ENCODE measurements around the gene MID1IP1. TPM values are rescaled to one million over a fixed set of nuclear protein-coding genes. Genes with fewer than 3 reads are reported as not detected.

Gene MID1IP1
- polyA plus RNA-seq, 1 donor (not counting 4 experiments of a cell fraction or from before 2014, with no cell fraction given): 45.4 TPM

DNA sequence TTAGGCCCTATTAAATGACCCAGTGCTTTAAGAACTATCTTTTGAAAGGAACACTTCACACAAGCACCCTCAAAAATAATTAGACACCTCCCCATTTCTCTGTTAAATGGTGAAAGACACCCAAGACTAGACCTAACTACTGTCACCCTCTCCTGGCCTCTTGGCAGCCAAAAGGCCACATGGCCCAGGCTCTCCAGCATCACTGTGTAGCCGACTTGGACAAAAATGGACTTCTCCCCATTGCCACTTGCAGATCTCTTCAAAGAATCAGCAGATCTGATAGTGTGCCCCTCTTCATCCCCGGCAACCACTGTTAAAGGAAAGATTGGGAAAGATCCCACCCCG lies 2.0 kb downstream of the MID1IP1 start:
- Histone ChIP-seq H3K9me1 (ENCODE audit: control insufficient read depth, extremely low read depth, insufficient read depth, low read length) (no peaks in the 10 kb centered on the region), H2AFZ (ENCODE audit: control insufficient read depth, low read length) (no peak overlapping the region), H3K27ac (ENCODE audit: control insufficient read depth, insufficient read depth, low read length) (peak overlapping the region; percentile 85), H3K4me3 (ENCODE audit: control insufficient read depth in 2 of 3, extremely low read depth in 1 of 3, insufficient read depth in 2 of 3, low read depth in 1 of 3, low read length in 3 of 3) (peak overlapping the region; percentile 62 to 73 (median 64)), H3K79me2 (ENCODE audit: control insufficient read depth, insufficient read depth, low read length) (peaks cover 31% of the 10 kb centered on the region), H3K9ac (ENCODE audit: control insufficient read depth, extremely low read depth, insufficient read depth, low read length) (peak overlapping the region; percentile 90), H3K4me2 (ENCODE audit: control insufficient read depth, extremely low read depth, insufficient read depth, low read depth, low read length) (peak overlapping the region; percentile 65), H3K27me3 (ENCODE audit: control insufficient read depth, extremely low read depth, insufficient read depth, low read length) (no peaks in the 10 kb centered on the region), H4K20me1 (ENCODE audit: control insufficient read depth, extremely low read depth, insufficient read depth, low read length) (no peaks in the 10 kb centered on the region), H3K9me3 (ENCODE audit: control insufficient read depth, low read depth, low read length) (peaks cover 3% of the 10 kb centered on the region), H3K36me3 (ENCODE audit: control insufficient read depth in 2 of 2, extremely low read depth in 1 of 2, insufficient read depth in 2 of 2, low read length in 2 of 2) (peaks cover 0 to 2% of the 10 kb centered on the region in 2 experiments), H3K4me1 (ENCODE audit: control insufficient read depth, extremely low read depth, insufficient read depth, low read length) (peaks cover 6% of the 10 kb centered on the region)
- DNase-seq (ENCODE audit: low read depth, low spot score) (no peak), FAIRE-seq (no peak)
- TF ChIP-seq, protein P1, sequence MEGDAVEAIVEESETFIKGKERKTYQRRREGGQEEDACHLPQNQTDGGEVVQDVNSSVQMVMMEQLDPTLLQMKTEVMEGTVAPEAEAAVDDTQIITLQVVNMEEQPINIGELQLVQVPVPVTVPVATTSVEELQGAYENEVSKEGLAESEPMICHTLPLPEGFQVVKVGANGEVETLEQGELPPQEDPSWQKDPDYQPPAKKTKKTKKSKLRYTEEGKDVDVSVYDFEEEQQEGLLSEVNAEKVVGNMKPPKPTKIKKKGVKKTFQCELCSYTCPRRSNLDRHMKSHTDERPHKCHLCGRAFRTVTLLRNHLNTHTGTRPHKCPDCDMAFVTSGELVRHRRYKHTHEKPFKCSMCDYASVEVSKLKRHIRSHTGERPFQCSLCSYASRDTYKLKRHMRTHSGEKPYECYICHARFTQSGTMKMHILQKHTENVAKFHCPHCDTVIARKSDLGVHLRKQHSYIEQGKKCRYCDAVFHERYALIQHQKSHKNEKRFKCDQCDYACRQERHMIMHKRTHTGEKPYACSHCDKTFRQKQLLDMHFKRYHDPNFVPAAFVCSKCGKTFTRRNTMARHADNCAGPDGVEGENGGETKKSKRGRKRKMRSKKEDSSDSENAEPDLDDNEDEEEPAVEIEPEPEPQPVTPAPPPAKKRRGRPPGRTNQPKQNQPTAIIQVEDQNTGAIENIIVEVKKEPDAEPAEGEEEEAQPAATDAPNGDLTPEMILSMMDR (optimal IDR thresholded peaks at IDR 0.05 in 1 of 3, IDR thresholded peaks at IDR 0.05 in 1 of 3, conservative IDR thresholded peaks at IDR 0.05 in 1 of 3; ENCODE audit: extremely low read depth in 1 of 3, insufficient read depth in 2 of 3, low read length in 3 of 3): no peak
- no peak for TF ChIP-seq EZH2 (IDR thresholded peaks at IDR 0.05; ENCODE audit: low read length)
- dilution Hi-C loops (cut with MboI; ENCODE audit: extremely low pct_ligation_motif_present, low sequenced_read_pairs): no loop called here

DNA sequence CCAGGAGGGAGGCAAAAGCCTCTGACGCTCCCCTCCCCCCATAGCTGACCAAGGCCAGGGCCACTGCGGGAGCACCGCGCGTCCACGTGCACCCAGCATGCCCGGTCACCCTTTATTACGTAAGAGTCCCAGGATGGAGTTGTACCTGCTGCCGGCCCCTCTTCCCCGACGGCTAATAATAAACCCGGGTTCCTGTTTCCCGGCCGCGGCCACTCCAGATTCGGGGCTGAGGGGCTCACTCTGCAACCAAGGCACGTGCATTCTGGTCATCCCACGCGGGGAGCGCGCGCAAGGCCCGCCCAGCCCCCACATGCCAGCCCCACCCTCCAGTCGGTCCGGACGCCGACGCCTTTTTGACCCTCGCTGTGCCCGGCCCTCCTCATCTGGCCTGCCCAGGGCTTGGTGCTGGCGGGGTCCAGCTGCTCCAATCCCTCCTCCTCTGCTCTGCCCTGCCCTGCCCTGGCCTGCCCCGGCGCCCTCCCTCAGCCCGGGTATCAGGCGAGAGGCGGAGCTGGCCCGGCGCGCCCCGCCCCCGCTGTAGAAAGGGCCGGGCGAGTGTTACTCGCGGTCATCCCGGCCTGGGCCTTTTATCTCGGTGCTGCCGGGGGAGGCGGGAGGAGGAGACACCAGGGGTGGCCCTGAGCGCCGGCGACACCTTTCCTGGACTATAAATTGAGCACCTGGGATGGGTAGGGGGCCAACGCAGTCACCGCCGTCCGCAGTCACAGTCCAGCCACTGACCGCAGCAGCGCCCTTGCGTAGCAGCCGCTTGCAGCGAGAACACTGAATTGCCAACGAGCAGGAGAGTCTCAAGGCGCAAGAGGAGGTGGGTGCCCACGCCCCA lies 2.6 kb downstream of the MID1IP1 start:
- DNase-seq (ENCODE audit: low read depth, low spot score): no peak
- Histone ChIP-seq H4K20me1 (ENCODE audit: control insufficient read depth, extremely low read depth, insufficient read depth, low read length) (no peaks in the 10 kb centered on the region), H3K9ac (ENCODE audit: control insufficient read depth, extremely low read depth, insufficient read depth, low read length) (peak overlapping the region; percentile 90), H3K9me1 (ENCODE audit: control insufficient read depth, extremely low read depth, insufficient read depth, low read length) (no peaks in the 10 kb centered on the region), H3K4me2 (ENCODE audit: control insufficient read depth, extremely low read depth, insufficient read depth, low read depth, low read length) (peak overlapping the region; percentile 65), H3K79me2 (ENCODE audit: control insufficient read depth, insufficient read depth, low read length) (peaks cover 31% of the 10 kb centered on the region), H3K4me3 (ENCODE audit: control insufficient read depth in 2 of 3, extremely low read depth in 1 of 3, insufficient read depth in 2 of 3, low read depth in 1 of 3, low read length in 3 of 3) (peak overlapping the region; percentile 62 to 80 (median 73)), H3K27ac (ENCODE audit: control insufficient read depth, insufficient read depth, low read length) (peak overlapping the region; percentile 85), H2AFZ (ENCODE audit: control insufficient read depth, low read length) (no peak overlapping the region), H3K27me3 (ENCODE audit: control insufficient read depth, extremely low read depth, insufficient read depth, low read length) (no peaks in the 10 kb centered on the region), H3K9me3 (ENCODE audit: control insufficient read depth, low read depth, low read length) (peaks cover 3% of the 10 kb centered on the region), H3K36me3 (ENCODE audit: control insufficient read depth in 2 of 2, extremely low read depth in 1 of 2, insufficient read depth in 2 of 2, low read length in 2 of 2) (peaks cover 0 to 2% of the 10 kb centered on the region in 2 experiments), H3K4me1 (ENCODE audit: control insufficient read depth, extremely low read depth, insufficient read depth, low read length) (peaks cover 6% of the 10 kb centered on the region)
- no peak for TF ChIP-seq EZH2 (IDR thresholded peaks at IDR 0.05; ENCODE audit: low read length)
- TF ChIP-seq, protein P1 (optimal IDR thresholded peaks at IDR 0.05 in 1 of 3, IDR thresholded peaks at IDR 0.05 in 1 of 3, conservative IDR thresholded peaks at IDR 0.05 in 1 of 3; ENCODE audit: extremely low read depth in 1 of 3, insufficient read depth in 2 of 3, low read length in 3 of 3): no peak
- FAIRE-seq: no peak
- dilution Hi-C loops (cut with MboI; ENCODE audit: extremely low pct_ligation_motif_present, low sequenced_read_pairs): no loop called here

Measured in keratinocyte (primary cell).